HG03521 (cell line): Measurements from ENCODE around the gene DEFB121.
"Not testable (repeated sequence)": the region's sequence is repeated elsewhere in the genome, so short reads cannot be mapped to it uniquely, and the experiment has no call there.

ENCODE experiments used
- ATAC-seq: cut with Tn5 transposase; IDR thresholded peaks from one replicate; pipeline ENCODE4 v1.9.1; 2021; ENCODE audit warnings: mild to moderate bottlenecking, moderate library complexity; ENCODE audit not compliant: unreplicated experiment

Gene DEFB121

GRCh38 chr20:31406115-31406514, at the start of gene DEFB121:
Gene DEFB121, minus strand, starts transcription at chr20:31406215. Its CDS starts 63 bp downstream, at chr20:31406152.
- no peak for ATAC-seq

GRCh38 chr20:31454361-31454760, 48.3 kb upstream of the DEFB121 start:
- no peak for ATAC-seq

GRCh38 chr20:31452575-31452974, 46.6 kb upstream of the DEFB121 start:
- ATAC-seq = no peak

- no peak for ATAC-seq
Measured at GRCh38 chr20:31449511-31450414, 43.7 kb upstream of the DEFB121 start.

- ATAC-seq = no peak
Measured at GRCh38 chr20:31446084-31446819, 40.2 kb upstream of the DEFB121 start.

GRCh38 chr20:31440012-31440659, 34.1 kb upstream of the DEFB121 start, which contains the start of gene DEFB123:
Gene DEFB123, plus strand, starts transcription at chr20:31440632. Its CDS starts 67 bp downstream, at chr20:31440699.
- ATAC-seq = no peak

GRCh38 chr20:31430568-31431115, 24.6 kb upstream of the DEFB121 start:
- no peak for ATAC-seq

GRCh38 chr20:31427576-31427975, 21.6 kb upstream of the DEFB121 start:
- not testable (repeated sequence) for ATAC-seq

GRCh38 chr20:31426891-31427551, 21.0 kb upstream of the DEFB121 start:
- not testable (repeated sequence) for ATAC-seq

GRCh38 chr20:31425797-31426196, 19.8 kb upstream of the DEFB121 start:
- no peak for ATAC-seq

- ATAC-seq = no peak
Measured at GRCh38 chr20:31418307-31418706, 12.3 kb upstream of the DEFB121 start.

- no peak for ATAC-seq
Measured at GRCh38 chr20:31415653-31416052, 9.6 kb upstream of the DEFB121 start.

GRCh38 chr20:31414381-31414780, 8.4 kb upstream of the DEFB121 start:
- ATAC-seq = no peak

GRCh38 chr20:31410011-31410410, 4.0 kb upstream of the DEFB121 start:
- ATAC-seq = no peak

- ATAC-seq = no peak
Measured at GRCh38 chr20:31403886-31404285, 2.1 kb downstream of the DEFB121 start.

GRCh38 chr20:31394900-31395299, 11.1 kb downstream of the DEFB121 start:
- no peak for ATAC-seq

GRCh38 chr20:31392836-31393235, 13.2 kb downstream of the DEFB121 start:
- ATAC-seq = no peak

- ATAC-seq = no peak
Measured at GRCh38 chr20:31390490-31390889, 15.5 kb downstream of the DEFB121 start, which contains the start of gene DEFB119. Gene DEFB119, minus strand, starts transcription at chr20:31390590. Its CDS starts 107 bp downstream, at chr20:31390483.

GRCh38 chr20:31374346-31374745, 31.7 kb downstream of the DEFB121 start:
- no peak for ATAC-seq

- ATAC-seq = no peak
Measured at GRCh38 chr20:31368301-31368700, 37.7 kb downstream of the DEFB121 start, which contains the start of gene DEFB118. Gene DEFB118, plus strand, starts transcription at chr20:31368601. Its CDS starts 50 bp downstream, at chr20:31368651.
